Suprapubic skin (tissue), 4 donors: ENCODE measurements around the gene OR10D3. TPM values are rescaled to one million over a fixed set of nuclear protein-coding genes. Genes with fewer than 3 reads are reported as not detected.
"Not testable (repeated sequence)": the region's sequence is repeated elsewhere in the genome, so short reads cannot be mapped to it uniquely, and the experiment has no call there.

Experiments used
- DNase-seq, 2 donors: peaks; one replicate each; pipeline ENCODE4 v3.0.0-alpha.2; 2019; ENCODE audit warnings: low spot score in 2 of 2
- H3K27ac ChIP-seq: fragments of 200-600 bp; sonication (generic); one replicate; pipeline ENCODE4 v1.5.1; 2019
- H3K27me3 ChIP-seq: fragments of 200-600 bp; sonication (generic); one replicate; pipeline ENCODE4 v1.5.1; 2019
- H3K36me3 ChIP-seq: fragments of 200-600 bp; sonication (generic); one replicate; pipeline ENCODE4 v1.5.1; 2019
- H3K4me1 ChIP-seq: fragments of 200-600 bp; sonication (generic); one replicate; pipeline ENCODE4 v1.5.1; 2019
- H3K4me3 ChIP-seq: fragments of 200-600 bp; sonication (generic); one replicate; pipeline ENCODE4 v1.5.1; 2019; ENCODE audit warnings: mild to moderate bottlenecking
- H3K9me3 ChIP-seq: fragments of 200-600 bp; sonication (generic); one replicate; pipeline ENCODE4 v1.5.1; 2019
- EP300 ChIP-seq: sonication (generic); formaldehyde crosslinking; IDR thresholded peaks from one replicate; pipeline ENCODE4 v1.6.1; 2017; ENCODE audit warnings: antibody characterized with exemption
- POLR2A ChIP-seq, 2 donors: fragments of 450-650 bp; IDR thresholded peaks; one replicate each; pipeline ENCODE4 v1.6.1; 2017; ENCODE audit warnings: antibody characterized with exemption in 2 of 2, mild to moderate bottlenecking in 2 of 2, moderate library complexity in 2 of 2
- POLR2AphosphoS5 ChIP-seq, 3 donors: sonication (generic); formaldehyde crosslinking; IDR thresholded peaks; one replicate each; pipeline ENCODE4 v1.6.1; 2017; ENCODE audit warnings: antibody characterized with exemption in 3 of 3
- WGBS: methylation state at CpG from one replicate; pipeline ENCODE4 v1.1.5; 2018; 5-methylcytosine and 5-hydroxymethylcytosine counted together
- total RNA-seq, 4 donors: library from RNA; depleted of rRNA; stranded (reverse); fragments of >200 nt; gene quantifications; one replicate each; pipeline ENCODE4 v1.1.0, GENCODE V29; 2016
- TF ChIP-seq, protein P1 (sequence below), 2 donors: fragments of 200-600 bp in 1 of 2; fragments of 450-650 bp in 1 of 2; sonication (generic) in 1 of 2; IDR thresholded peaks; one replicate each; pipeline ENCODE4 v1.5.1; 2016 to 2019; ENCODE audit warnings: antibody characterized with exemption in 2 of 2, mild to moderate bottlenecking in 1 of 2, moderate library complexity in 1 of 2

Gene OR10D3
- total RNA-seq, 4 donors from 2014 or later, result not detected

DNA sequence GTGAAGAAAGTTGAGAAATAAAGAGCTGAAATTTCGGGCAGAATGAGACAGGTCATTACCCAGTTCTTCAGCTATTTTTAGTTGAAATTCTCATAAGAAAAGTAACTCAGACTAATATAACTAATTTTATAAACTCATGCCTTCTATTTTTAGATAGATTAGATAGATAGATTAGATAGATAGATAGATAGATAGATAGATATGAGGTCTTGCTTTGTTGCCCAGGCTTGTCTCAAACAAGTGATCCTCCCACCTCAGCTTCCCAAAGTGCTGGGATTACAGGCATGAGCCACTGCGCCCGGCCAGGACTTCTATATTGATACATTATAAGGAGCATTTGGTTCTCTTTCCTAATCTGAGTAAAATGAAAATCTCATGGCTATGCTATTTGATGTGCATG, 30.9 kb downstream of the OR10D3 start:
- H3K4me1 ChIP-seq, result no peaks in the 10 kb centered on the region
- H3K27ac ChIP-seq, result no peak overlapping the region
- TF ChIP-seq EP300 (no peak), POLR2A (IDR thresholded peaks at IDR 0.05) (no peak), POLR2AphosphoS5 (IDR thresholded peaks at IDR 0.05) (no peak)
- TF ChIP-seq, protein P1, sequence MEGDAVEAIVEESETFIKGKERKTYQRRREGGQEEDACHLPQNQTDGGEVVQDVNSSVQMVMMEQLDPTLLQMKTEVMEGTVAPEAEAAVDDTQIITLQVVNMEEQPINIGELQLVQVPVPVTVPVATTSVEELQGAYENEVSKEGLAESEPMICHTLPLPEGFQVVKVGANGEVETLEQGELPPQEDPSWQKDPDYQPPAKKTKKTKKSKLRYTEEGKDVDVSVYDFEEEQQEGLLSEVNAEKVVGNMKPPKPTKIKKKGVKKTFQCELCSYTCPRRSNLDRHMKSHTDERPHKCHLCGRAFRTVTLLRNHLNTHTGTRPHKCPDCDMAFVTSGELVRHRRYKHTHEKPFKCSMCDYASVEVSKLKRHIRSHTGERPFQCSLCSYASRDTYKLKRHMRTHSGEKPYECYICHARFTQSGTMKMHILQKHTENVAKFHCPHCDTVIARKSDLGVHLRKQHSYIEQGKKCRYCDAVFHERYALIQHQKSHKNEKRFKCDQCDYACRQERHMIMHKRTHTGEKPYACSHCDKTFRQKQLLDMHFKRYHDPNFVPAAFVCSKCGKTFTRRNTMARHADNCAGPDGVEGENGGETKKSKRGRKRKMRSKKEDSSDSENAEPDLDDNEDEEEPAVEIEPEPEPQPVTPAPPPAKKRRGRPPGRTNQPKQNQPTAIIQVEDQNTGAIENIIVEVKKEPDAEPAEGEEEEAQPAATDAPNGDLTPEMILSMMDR (IDR thresholded peaks at IDR 0.05), result no peak
- no peak for DNase-seq
- H3K36me3 ChIP-seq, result no peaks in the 10 kb centered on the region
- no peaks in the 10 kb centered on the region for H3K9me3 ChIP-seq
- H3K27me3 ChIP-seq, result no peaks in the 10 kb centered on the region
- no peak overlapping the region for H3K4me3 ChIP-seq
- 72% methylated on average over 3 of the region's 3 CpGs for WGBS

DNA sequence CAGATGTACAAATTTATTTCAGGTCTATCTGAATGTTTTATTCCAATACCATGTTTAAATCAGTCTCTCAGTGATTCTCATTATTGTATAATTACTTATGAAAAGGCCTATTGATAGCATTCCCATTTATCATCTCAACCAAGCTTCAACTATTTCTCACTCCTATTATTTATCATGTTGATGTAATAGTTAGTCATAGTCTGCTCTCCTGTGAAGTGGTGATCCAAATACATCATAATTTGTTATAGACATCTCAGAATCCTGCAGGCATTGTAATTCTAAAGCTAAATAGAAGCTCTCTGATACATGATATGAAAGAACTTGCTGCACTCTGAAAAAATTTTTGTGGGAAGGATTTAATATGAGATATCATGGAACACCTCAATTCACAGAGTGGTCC, 36.0 kb downstream of the OR10D3 start:
- H3K27ac ChIP-seq, result no peak overlapping the region
- no peaks in the 10 kb centered on the region for H3K27me3 ChIP-seq
- no peaks in the 10 kb centered on the region for H3K36me3 ChIP-seq
- no peak for DNase-seq
- TF ChIP-seq POLR2AphosphoS5 (IDR thresholded peaks at IDR 0.05) (no peak), POLR2A (IDR thresholded peaks at IDR 0.05) (no peak), EP300 (no peak)
- TF ChIP-seq, protein P1 (IDR thresholded peaks at IDR 0.05), result no peak
- H3K9me3 ChIP-seq, result no peaks in the 10 kb centered on the region
- H3K4me3 ChIP-seq, result no peak overlapping the region
- H3K4me1 ChIP-seq, result no peaks in the 10 kb centered on the region

DNA sequence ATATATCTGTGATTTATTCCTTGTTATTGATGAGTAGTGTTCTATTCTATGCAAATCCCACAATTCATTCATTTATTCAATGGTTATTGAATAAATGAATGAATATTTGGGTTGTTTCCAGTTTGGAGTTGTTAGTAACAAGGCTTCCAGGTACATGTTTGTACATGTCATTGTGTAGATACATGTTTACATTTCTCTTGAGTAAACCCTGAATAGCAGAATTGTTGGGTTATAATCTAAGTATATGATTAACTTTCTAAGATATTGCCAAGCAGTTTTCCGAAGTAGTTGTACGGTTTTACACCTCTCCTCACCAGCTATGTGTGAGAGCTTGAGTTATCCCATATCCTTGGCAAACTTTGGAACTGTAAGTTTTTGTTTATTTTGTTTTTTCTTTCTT, 39.3 kb downstream of the OR10D3 start:
- H3K27ac ChIP-seq, result no peak overlapping the region
- H3K36me3 ChIP-seq, result no peaks in the 10 kb centered on the region
- no peak overlapping the region for H3K4me3 ChIP-seq
- DNase-seq, result no peak
- no peaks in the 10 kb centered on the region for H3K4me1 ChIP-seq
- no peak for TF ChIP-seq EP300
- no peak for TF ChIP-seq POLR2A (IDR thresholded peaks at IDR 0.05)
- TF ChIP-seq, protein P1 (IDR thresholded peaks at IDR 0.05), result no peak
- TF ChIP-seq POLR2AphosphoS5 (IDR thresholded peaks at IDR 0.05), result no peak
- H3K9me3 ChIP-seq, result no peaks in the 10 kb centered on the region
- H3K27me3 ChIP-seq, result no peaks in the 10 kb centered on the region
- 63% methylated on average over 2 of the region's 2 CpGs for WGBS

DNA sequence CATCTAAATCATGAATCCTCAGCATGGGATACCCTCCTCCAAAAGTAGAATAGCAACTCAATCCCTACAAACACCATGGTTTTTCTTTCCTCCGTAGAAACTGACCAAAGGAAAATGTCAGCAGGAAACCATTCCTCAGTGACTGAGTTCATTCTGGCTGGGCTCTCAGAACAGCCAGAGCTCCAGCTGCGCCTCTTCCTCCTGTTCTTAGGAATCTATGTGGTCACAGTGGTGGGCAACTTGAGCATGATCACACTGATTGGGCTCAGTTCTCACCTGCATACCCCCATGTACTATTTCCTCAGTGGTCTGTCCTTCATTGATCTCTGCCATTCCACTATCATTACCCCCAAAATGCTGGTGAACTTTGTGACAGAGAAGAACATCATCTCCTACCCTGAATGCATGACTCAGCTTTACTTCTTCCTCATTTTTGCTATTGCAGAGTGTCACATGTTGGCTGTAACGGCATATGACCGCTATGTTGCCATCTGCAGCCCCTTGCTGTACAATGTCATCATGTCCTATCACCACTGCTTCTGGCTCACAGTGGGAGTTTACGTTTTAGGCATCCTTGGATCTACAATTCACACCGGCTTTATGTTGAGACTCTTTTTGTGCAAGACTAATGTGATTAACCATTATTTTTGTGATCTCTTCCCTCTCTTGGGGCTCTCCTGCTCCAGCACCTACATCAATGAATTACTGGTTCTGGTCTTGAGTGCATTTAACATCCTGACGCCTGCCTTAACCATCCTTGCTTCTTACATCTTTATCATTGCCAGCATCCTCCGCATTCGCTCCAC, 41.7 kb downstream of the OR10D3 start:
- DNase-seq, H3K36me3 ChIP-seq, H3K4me1 ChIP-seq, H3K27ac ChIP-seq, H3K27me3 ChIP-seq, H3K9me3 ChIP-seq, H3K4me3 ChIP-seq: not testable (repeated sequence)
- 66% methylated on average over 9 of the region's 9 CpGs for WGBS

DNA sequence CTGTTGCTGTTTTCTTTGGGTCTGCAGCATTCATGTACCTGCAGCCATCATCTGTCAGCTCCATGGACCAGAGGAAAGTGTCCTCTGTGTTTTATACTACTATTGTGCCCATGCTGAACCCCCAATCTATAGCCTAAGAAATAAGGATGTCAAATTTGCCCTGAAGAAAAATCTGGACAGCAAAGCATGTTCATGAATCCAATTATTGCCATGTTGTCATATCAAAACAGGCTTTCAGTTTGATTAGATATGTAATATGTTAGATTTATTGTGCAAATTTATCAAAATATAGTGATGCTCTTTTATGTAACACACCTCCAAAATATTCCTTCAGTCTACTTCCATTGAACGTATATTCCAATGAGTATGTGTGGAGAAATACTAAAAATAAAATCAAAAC, 42.3 kb downstream of the OR10D3 start:
- TF ChIP-seq, protein P1 (IDR thresholded peaks at IDR 0.05), result no peak
- no peak for TF ChIP-seq POLR2A (IDR thresholded peaks at IDR 0.05)
- no peak for TF ChIP-seq EP300
- no peak for TF ChIP-seq POLR2AphosphoS5 (IDR thresholded peaks at IDR 0.05)
- Histone ChIP-seq H3K27me3 (no peaks in the 10 kb centered on the region), H3K27ac (no peak overlapping the region), H3K4me1 (no peaks in the 10 kb centered on the region), H3K36me3 (no peaks in the 10 kb centered on the region), H3K9me3 (no peaks in the 10 kb centered on the region), H3K4me3 (no peak overlapping the region)
- 91% methylated on average over 1 of the region's 1 CpG for WGBS
- DNase-seq, result no peak

DNA sequence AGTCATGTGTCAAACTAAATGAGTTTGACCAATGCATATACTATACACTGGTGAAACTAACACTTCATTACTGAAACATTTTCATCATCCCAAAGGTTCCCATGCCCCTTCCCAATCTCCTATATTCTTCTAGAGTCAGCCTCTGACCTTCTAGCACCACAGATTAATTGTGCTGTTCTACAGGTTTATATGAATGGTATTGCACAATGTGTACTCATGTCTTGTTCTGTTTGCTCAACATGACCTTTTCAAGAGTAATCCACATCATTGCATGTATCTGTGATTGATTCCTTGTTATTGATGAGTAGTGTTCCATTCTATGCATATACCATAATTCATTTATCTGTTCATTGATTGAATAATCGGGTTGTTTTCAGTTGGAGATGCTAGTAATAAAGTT, 50.2 kb downstream of the OR10D3 start:
- Histone ChIP-seq H3K36me3 (no peaks in the 10 kb centered on the region), H3K9me3 (no peaks in the 10 kb centered on the region), H3K27me3 (no peaks in the 10 kb centered on the region), H3K4me3 (no peak overlapping the region), H3K27ac (no peak overlapping the region), H3K4me1 (no peaks in the 10 kb centered on the region)
- DNase-seq, result no peak
- WGBS, result 3% methylated on average over 1 of the region's 1 CpG
- TF ChIP-seq, protein P1 (IDR thresholded peaks at IDR 0.05), result no peak
- TF ChIP-seq POLR2A (IDR thresholded peaks at IDR 0.05) (no peak), EP300 (no peak), POLR2AphosphoS5 (IDR thresholded peaks at IDR 0.05) (no peak)
